ENCODE data around the gene ZNF804A.
"Not testable (repeated sequence)": the region's sequence is repeated elsewhere in the genome, so short reads cannot be mapped to it uniquely, and the experiment has no call there.

ZNF804A gene

GRCh38 chr2:184728411-184728810 is 130.1 kb downstream of the ZNF804A start:
- DNase-seq (ENCODE audit: low read depth): no peak

- no peak for DNase-seq (ENCODE audit: low read depth)
These were observed 131.3 kb downstream of the ZNF804A start for GRCh38 chr2:184729581-184729980.

GRCh38 chr2:184730288-184730687 is 132.0 kb downstream of the ZNF804A start:
- DNase-seq (ENCODE audit: low read depth): no peak

GRCh38 chr2:184734338-184734737 is 136.0 kb downstream of the ZNF804A start:
- no peak for DNase-seq (ENCODE audit: low read depth)

DNA sequence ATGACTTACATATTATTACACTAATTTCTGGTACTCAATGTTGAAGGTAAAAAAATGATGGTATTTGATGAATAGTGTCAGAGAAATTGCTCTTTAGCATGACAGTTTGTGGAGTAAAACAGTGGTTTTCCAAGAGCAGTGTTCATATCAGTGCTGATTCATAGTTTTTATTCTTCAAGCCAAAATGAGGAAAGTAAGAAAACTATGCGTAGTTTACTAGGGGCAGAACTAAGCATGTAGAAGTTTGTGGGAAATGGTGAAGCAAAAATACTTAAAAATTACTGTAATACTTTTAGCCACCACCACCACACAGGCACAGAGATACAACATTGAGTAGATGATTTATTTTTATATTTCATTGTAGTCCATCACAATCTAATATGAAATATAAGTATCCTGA is 137.3 kb downstream of the ZNF804A start:
- DNase-seq (ENCODE audit: low read depth): no peak

- DNase-seq (ENCODE audit: low read depth): no peak
These were observed 144.8 kb downstream of the ZNF804A start for GRCh38 chr2:184743096-184743495.

DNA sequence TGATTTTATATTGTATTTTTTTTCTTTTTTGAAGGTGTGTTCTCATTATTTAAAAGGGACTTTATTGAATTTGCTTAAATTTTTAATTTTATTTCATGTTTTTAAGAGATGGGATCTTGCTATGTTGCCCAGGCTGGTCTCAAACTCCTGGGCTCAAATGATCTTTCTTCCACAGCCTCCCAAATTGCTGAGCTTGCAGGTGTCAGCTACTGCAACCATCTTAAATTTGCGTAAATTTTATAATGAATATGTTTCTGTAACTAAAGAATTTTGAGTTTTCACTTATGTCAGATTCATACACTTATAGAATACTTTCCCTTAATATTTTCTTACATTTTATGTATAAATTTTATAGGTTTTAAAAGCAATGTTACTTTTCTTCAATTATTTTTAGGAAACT is 157.8 kb downstream of the ZNF804A start:
- no peak for DNase-seq (ENCODE audit: low read depth)

GRCh38 chr2:184756885-184757284 is 158.6 kb downstream of the ZNF804A start:
- DNase-seq (ENCODE audit: low read depth): no peak

GRCh38 chr2:184759557-184760255 is 161.4 kb downstream of the ZNF804A start:
- not testable (repeated sequence) for DNase-seq (ENCODE audit: low read depth)

DNA sequence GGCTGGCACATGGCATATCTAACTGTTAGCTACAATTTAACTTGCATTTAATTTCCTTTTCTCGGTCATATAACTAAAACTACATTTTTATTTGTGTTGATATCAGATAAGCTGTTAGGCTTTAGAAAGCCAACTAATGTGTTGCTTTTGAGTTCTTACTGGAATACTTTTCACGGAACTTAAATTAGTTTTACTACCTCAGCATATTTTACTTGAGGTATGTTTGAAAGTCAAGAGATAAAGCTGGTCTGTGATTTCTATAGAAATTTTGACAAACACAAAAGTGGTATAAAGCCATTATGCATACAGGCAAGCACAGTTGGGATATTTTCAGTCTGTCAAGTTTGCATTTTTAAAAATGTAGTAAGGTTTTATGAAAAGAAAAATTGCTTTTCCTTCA is 162.6 kb downstream of the ZNF804A start:
- DNase-seq (ENCODE audit: low read depth): no peak

- no peak for DNase-seq (ENCODE audit: low read depth)
These were observed 167.0 kb downstream of the ZNF804A start for GRCh38 chr2:184765112-184765895.

- no peak for DNase-seq (ENCODE audit: low read depth)
These were observed 168.7 kb downstream of the ZNF804A start for GRCh38 chr2:184767059-184767458.

DNA sequence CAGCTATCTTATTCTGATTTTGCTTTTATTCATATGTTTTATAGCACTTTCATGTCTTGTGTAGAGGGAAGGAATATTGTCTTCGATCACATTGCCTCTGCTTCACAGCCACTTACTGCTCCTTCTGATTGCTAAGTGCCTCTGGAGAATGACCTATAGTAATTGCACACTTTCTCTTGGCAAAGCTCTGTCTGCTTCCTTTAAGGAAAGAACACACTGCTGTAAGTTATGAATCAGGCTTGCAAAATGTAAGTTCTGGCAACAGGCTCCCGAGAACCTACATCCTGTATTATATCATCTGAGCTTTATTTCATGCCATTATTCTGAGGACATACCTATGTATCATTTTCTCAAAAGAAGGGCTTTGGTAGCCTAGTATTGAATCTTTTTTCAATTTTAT is 170.7 kb downstream of the ZNF804A start:
- DNase-seq (ENCODE audit: low read depth): no peak

DNA sequence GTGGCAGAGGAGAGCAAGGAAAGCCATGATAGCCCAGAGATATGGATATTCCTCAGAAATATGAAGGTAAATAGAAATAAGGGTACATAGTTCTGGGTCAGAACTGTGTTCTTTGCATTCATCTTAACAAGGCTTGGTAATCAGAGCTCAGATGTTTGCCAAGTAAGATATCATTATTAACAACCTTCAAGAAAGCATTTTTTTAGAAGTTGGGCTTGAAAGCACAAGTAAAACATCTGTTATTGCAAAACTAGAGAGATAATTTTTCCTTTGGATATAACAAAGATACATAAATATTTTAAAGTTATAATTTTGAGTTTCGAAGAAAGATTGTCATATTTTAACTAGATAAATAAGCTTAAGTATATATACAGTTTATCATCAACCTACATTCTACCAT is 171.4 kb downstream of the ZNF804A start:
- DNase-seq (ENCODE audit: low read depth): no peak

GRCh38 chr2:184779777-184780176 is 181.4 kb downstream of the ZNF804A start:
- DNase-seq (ENCODE audit: low read depth): no peak

DNA sequence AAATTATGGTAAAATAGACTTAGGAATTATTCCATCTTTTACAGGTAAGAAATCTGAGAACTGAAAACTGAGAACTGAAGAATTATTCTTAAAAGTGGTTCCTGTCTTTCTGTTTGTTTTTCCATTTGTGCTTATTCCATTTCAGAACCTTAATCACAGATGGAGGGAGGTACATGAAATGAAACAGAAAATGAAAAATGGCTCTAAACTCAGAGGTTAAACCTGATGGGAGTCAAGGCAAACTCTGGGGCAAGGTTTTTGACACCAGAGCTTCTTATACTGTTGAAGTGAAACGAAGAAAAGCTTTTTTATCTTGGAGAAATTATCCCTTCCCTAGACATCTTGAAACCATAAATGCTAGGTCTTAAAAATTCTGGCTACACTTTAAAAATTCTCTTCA is 182.1 kb downstream of the ZNF804A start:
- DNase-seq (ENCODE audit: low read depth): no peak

- DNase-seq (ENCODE audit: low read depth): no peak
These were observed 182.6 kb downstream of the ZNF804A start for GRCh38 chr2:184780944-184781343.

DNA sequence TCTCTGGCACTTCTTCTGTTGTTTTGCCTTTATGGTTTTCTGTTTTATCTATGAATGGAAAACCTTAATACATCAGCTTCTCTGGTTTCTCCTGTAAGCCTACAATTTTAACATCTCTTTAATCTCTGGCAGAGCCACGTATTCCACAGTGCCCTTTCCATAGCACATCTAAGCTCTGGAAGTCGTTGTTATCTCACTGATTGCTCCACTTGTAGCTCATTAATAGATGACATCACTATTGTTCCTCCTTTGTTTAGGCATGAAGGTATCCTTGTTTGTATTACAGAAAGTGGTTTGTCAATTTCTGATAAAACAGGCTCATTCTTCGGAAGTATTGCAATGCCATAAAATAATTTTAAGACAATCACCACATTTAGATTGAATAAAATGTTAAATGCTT is 185.2 kb downstream of the ZNF804A start:
- DNase-seq (ENCODE audit: low read depth): no peak

- DNase-seq (ENCODE audit: low read depth): no peak
These were observed 194.8 kb downstream of the ZNF804A start for GRCh38 chr2:184793176-184793575.

GRCh38 chr2:184799379-184799778 is 201.1 kb downstream of the ZNF804A start:
- no peak for DNase-seq (ENCODE audit: low read depth)

DNA sequence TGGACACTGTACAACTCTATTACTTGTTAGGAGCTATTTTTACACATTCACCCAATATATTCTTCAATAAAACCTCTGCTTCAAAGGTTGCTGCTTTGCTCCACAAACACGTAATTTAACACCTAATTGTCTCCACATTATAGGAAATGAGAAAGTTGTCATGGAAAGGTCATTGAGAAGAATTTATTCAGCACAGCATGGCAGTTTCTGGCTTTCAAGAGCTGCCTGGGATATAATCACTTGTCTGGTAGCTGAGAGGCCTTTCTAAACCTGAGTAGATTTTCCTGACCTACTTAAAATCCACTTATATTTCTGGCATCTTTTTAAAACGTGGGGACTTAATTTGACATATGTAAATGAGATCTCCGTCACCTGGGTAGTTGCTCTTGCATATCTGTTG is 216.1 kb downstream of the ZNF804A start:
- no peak for DNase-seq (ENCODE audit: low read depth)

DNA sequence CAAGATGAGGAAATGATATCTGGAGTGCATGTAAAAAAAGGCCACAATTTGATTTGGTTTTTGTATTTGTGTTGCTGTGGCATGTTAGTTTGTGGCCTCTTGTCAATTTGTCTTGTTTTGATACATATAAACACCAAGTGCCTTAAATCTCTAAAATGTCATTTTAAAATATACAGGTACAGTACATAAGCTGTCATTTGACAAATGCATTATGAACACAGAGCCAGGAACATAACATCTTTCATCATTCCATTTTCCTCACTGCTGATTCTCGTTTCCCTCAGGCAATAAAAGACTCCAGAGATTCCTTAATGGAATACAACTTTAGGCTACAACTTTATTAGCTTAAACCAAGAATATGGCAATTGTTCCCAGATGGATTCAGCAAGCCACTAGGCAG is 217.5 kb downstream of the ZNF804A start:
- no peak for DNase-seq (ENCODE audit: low read depth)

DNA sequence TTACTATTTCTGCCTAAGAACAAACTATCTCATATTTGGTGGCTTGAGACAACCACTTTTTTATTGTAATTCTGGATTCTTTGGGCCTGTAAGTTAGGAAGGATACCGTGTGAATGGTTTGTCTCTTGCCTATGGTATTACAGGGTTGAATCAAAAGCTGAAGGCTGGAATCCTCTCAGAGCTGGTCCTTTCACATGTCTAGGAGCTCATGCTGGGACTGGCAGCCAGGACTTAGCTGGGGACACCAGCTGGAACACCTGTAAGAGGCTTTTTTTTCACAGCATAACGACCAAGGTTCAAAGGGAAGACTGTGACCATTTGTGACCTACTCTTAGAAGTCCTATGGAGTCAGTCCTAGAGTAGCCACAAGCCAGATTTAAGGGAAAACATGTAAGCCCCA is 226.3 kb downstream of the ZNF804A start:
- DNase-seq (ENCODE audit: low read depth): no peak

DNA sequence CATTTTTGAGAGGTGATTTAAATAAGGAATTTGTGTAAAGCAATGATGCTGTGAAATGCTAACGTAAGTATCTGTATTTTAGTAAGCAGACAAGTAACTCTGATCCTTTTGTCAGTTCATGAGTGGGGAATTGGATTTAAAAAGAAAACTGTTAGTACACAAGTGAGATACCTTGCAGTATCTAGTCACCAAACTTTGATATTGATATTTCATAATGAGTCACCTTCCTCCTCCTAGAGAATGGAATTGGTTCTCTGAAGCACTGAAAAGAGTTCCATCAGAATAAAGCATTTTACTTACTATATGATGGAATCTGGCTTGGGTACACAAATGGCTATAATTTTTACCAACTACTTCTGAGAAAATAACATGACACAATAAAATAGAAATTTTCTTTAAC is 232.2 kb downstream of the ZNF804A start:
- DNase-seq (ENCODE audit: low read depth): no peak

All from stimulated activated CD8-positive, alpha-beta memory T cell treated with anti-CD3 and anti-CD28 coated beads, Interleukin-12 subunit alpha, Interleukin-12 subunit beta, amount 100 ng/mL, for 4 hours (primary cell).